IMR-90 (cell line): ENCODE measurements around the gene KLHL29.

Experiments
- CEBPB ChIP-seq: IDR thresholded peaks from 2 replicates; pipeline ENCODE4 v1.6.1; 2012; ENCODE audit warnings: low read depth, low read length, improper control_type of control experiment
- CHD1 ChIP-seq: IDR thresholded peaks from 2 replicates; pipeline ENCODE4 v1.6.1; 2012; ENCODE audit warnings: low read depth, low read length, improper control_type of control experiment
- FOS ChIP-seq: fragments of 150-350 bp; IDR thresholded peaks from 2 replicates; pipeline ENCODE4 v1.6.1; 2016; ENCODE audit warnings: low read depth, low read length
- MAFK ChIP-seq: IDR thresholded peaks from 2 replicates; pipeline ENCODE4 v1.6.1; 2012; ENCODE audit warnings: low read depth, low read length, improper control_type of control experiment
- MAZ ChIP-seq: IDR thresholded peaks from 2 replicates; pipeline ENCODE4 v1.6.1; 2012; ENCODE audit warnings: low read depth, mild to moderate bottlenecking, low read length, improper control_type of control experiment, moderate library complexity, borderline replicate concordance
- NFE2L2 ChIP-seq: fragments of 150-350 bp; IDR thresholded peaks from 2 replicates; pipeline ENCODE4 v1.6.1; 2016; ENCODE audit warnings: low read depth, mild to moderate bottlenecking, low read length
- POLR2A ChIP-seq: IDR thresholded peaks from 2 replicates; pipeline ENCODE4 v1.6.1; 2012; ENCODE audit warnings: mild to moderate bottlenecking, low read depth, low read length
- RAD21 ChIP-seq: IDR thresholded peaks from 2 replicates; pipeline ENCODE4 v1.6.1; 2012; ENCODE audit warnings: low read length, improper control_type of control experiment
- RCOR1 ChIP-seq: IDR thresholded peaks from 2 replicates; pipeline ENCODE4 v1.6.1; 2012; ENCODE audit warnings: mild to moderate bottlenecking, low read length, improper control_type of control experiment; ENCODE audit not compliant: insufficient replicate concordance
- RFX5 ChIP-seq: IDR thresholded peaks from 2 replicates; pipeline ENCODE4 v1.8.0; 2012; ENCODE audit warnings: low read depth, mild to moderate bottlenecking, low read length, moderate library complexity
- SMC3 ChIP-seq: fragments of 150-350 bp; IDR thresholded peaks from 2 replicates; pipeline ENCODE4 v1.6.1; 2016; ENCODE audit warnings: low read depth, mild to moderate bottlenecking, antibody characterized with exemption, low read length, moderate library complexity
- TF ChIP-seq, protein P1 (sequence below): conservative IDR thresholded peaks from 2 replicates; pipeline ENCODE4 v1.5.1; 2012; ENCODE audit warnings: mild to moderate bottlenecking, low read depth, low read length, improper control_type of control experiment
- TF ChIP-seq, protein P2 (sequence below): fragments of 150-350 bp; IDR thresholded peaks from 2 replicates; pipeline ENCODE4 v1.6.1; 2017; ENCODE audit warnings: mild to moderate bottlenecking, antibody characterized with exemption, low read length, low read depth
- TF ChIP-seq, protein P3 (sequence below): fragments of 150-350 bp; IDR thresholded peaks from 2 replicates; pipeline ENCODE4 v1.6.1; 2016; ENCODE audit warnings: low read depth, mild to moderate bottlenecking, low read length, moderate library complexity, borderline replicate concordance

DNA sequence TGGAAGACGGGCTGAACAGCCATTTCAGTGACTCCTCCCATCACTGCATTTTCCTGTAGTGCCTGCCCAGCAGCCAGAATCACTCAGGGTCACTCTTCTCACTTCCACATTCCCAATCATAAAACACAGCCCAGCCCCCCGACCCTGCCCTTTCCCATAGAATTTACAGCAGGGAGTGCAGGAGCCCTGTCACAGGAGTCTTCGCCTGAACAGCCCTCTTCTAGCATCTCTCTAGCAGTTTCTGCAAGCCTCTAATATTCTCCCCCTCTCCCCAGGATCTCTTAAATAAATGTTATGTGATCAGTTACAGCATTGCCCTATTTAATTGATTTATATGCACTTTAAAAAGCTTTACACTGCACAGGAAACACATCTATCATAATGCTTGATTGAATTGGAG lies 42.9 kb upstream of the KLHL29 start:
- TF ChIP-seq, protein P1, sequence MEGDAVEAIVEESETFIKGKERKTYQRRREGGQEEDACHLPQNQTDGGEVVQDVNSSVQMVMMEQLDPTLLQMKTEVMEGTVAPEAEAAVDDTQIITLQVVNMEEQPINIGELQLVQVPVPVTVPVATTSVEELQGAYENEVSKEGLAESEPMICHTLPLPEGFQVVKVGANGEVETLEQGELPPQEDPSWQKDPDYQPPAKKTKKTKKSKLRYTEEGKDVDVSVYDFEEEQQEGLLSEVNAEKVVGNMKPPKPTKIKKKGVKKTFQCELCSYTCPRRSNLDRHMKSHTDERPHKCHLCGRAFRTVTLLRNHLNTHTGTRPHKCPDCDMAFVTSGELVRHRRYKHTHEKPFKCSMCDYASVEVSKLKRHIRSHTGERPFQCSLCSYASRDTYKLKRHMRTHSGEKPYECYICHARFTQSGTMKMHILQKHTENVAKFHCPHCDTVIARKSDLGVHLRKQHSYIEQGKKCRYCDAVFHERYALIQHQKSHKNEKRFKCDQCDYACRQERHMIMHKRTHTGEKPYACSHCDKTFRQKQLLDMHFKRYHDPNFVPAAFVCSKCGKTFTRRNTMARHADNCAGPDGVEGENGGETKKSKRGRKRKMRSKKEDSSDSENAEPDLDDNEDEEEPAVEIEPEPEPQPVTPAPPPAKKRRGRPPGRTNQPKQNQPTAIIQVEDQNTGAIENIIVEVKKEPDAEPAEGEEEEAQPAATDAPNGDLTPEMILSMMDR, result no peak
- TF ChIP-seq, protein P2, sequence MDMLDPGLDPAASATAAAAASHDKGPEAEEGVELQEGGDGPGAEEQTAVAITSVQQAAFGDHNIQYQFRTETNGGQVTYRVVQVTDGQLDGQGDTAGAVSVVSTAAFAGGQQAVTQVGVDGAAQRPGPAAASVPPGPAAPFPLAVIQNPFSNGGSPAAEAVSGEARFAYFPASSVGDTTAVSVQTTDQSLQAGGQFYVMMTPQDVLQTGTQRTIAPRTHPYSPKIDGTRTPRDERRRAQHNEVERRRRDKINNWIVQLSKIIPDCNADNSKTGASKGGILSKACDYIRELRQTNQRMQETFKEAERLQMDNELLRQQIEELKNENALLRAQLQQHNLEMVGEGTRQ, result no peak
- TF ChIP-seq MAFK (no peak), POLR2A (no peak), CEBPB (no peak), SMC3 (no peak), RFX5 (no peak), RCOR1 (no peak), RAD21 (no peak), MAZ (no peak), NFE2L2 (no peak), FOS (no peak), CHD1 (no peak)
- TF ChIP-seq, protein P3, sequence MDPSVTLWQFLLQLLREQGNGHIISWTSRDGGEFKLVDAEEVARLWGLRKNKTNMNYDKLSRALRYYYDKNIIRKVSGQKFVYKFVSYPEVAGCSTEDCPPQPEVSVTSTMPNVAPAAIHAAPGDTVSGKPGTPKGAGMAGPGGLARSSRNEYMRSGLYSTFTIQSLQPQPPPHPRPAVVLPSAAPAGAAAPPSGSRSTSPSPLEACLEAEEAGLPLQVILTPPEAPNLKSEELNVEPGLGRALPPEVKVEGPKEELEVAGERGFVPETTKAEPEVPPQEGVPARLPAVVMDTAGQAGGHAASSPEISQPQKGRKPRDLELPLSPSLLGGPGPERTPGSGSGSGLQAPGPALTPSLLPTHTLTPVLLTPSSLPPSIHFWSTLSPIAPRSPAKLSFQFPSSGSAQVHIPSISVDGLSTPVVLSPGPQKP, result no peak
